Testis (tissue), 3 donors: ENCODE data around the gene ZBTB7A. TPM values are rescaled to one million over a fixed set of nuclear protein-coding genes. Genes with fewer than 3 reads are reported as not detected.

Experiments
- DNase-seq: peaks from one replicate; pipeline ENCODE4 v3.0.0-alpha.2; 2019
- H3K27ac ChIP-seq, 2 donors: fragments of 200-600 bp; sonication (generic); one replicate each; pipeline ENCODE4 v1.5.1; 2019
- H3K27me3 ChIP-seq: fragments of 200-600 bp; sonication (generic); one replicate; pipeline ENCODE4 v1.5.1; 2019
- H3K36me3 ChIP-seq: fragments of 200-600 bp; sonication (generic); one replicate; pipeline ENCODE4 v1.5.1; 2017; ENCODE audit warnings: low read depth; ENCODE audit errors: missing control alignments
- H3K4me1 ChIP-seq: fragments of 200-600 bp; sonication (generic); one replicate; pipeline ENCODE4 v1.5.1; 2019
- H3K4me3 ChIP-seq, 2 donors: fragments of 200-600 bp; sonication (generic); one replicate each; pipeline ENCODE4 v1.5.1; 2017 to 2019
- H3K9me3 ChIP-seq: fragments of 200-600 bp; sonication (generic); one replicate; pipeline ENCODE4 v1.5.1; 2017
- CTCF ChIP-seq, 3 experiments: fragments of 450-650 bp in 2 of 3; fragments of 200-600 bp in 1 of 3; sonication (generic) in 1 of 3; IDR thresholded peaks; one replicate each; pipeline ENCODE4 v1.5.1; 2016 to 2019; ENCODE audit warnings: antibody characterized with exemption in 3 of 3, mild to moderate bottlenecking in 2 of 3, moderate library complexity in 1 of 3
- POLR2A ChIP-seq: fragments of 450-650 bp; IDR thresholded peaks from one replicate; pipeline ENCODE4 v1.6.1; 2017; ENCODE audit warnings: antibody characterized with exemption, mild to moderate bottlenecking, moderate library complexity
- WGBS, 2 donors: methylation state at CpG; one replicate each; pipeline ENCODE4 v1.1.5; 2018; 5-methylcytosine and 5-hydroxymethylcytosine counted together
- intact Hi-C: fragments of 100-400 bp; cut with DNase I; formaldehyde crosslinking; loops from one replicate; pipeline ENCODE4 v1.15.1; 2023; ENCODE audit warnings: low total_unique reads
- polyA plus RNA-seq: library from polyadenylated mRNA; stranded (reverse); fragments of 350-450 nt; fragmentation: Illumina TruSeq; extraction: RNeasy Lipid Tissue Mini Kit (QIAGEN cat#74804); gene quantifications from one replicate; pipeline ENCODE4 v1.2.3, GENCODE V29; 2014; ENCODE audit warnings: low read depth, low replicate concordance; ENCODE audit not compliant: insufficient read depth
- total RNA-seq, 2 donors: library from RNA; depleted of rRNA; stranded (reverse); fragments of >200 nt; gene quantifications; one replicate each; pipeline ENCODE4 v1.2.3, GENCODE V29; 2016

Gene ZBTB7A
- total and polyA plus RNA-seq, 3 donors from 2014 or later = 7.5 to 49.4 (median 42.2) TPM

- intact Hi-C loops = no loop called here
- 22 to 25% methylated on average over 22 to 31 of the region's 31 CpGs for WGBS, 2 donors
- Histone ChIP-seq H3K27ac (peak overlapping the region; percentile 92 to 96), H3K4me3 (peak overlapping the region; percentile 92 to 96), H3K4me1 (peaks cover 17% of the 10 kb centered on the region), H3K9me3 (no peaks in the 10 kb centered on the region), H3K36me3 (no peaks in the 10 kb centered on the region), H3K27me3 (no peaks in the 10 kb centered on the region)
- DNase-seq = no peak
- TF ChIP-seq CTCF (IDR thresholded peaks at IDR 0.05) = no peak
- no peak for TF ChIP-seq POLR2A
Observed at GRCh38 chr19:4068047-4068966, 1.6 kb upstream of the ZBTB7A start.

DNA sequence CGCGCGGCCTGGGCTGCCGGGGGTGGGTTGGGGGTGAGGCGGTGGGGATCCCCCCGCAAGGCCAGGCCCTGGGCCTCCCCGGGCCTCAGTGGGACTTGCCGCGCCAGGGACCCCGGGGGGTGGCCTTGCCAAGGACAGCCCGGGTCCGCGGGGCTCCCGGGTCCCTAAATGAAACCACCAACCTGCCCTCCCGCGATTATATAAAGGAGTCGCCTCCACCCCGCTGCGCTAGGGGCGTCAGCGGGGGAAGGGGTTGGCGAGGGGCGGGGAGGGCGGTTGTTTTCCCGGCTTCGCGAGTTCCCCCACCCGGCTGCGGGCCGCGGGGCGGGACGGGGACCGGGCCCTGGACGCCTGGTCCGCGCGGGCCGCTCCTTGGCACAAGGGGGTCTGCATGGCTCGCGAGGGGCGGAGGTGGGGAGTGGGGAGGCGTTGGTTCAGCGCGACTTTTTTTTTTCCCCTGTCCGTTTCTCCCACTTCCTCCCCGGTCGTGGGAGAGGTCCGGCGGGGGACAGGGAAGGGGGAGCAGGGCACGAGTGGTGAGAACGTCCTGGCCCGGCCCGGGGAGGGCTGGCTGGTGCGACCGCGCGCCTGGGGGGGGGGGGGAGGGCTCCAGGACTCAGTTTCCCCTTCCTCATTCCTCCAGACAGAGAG lies 822 bp upstream of the ZBTB7A start:
- no peak for TF ChIP-seq POLR2A
- TF ChIP-seq CTCF (IDR thresholded peaks at IDR 0.05) = no peak
- no peak for DNase-seq
- no peaks in the 10 kb centered on the region for H3K27me3 ChIP-seq
- intact Hi-C loops = no loop called here
- H3K9me3 ChIP-seq = no peaks in the 10 kb centered on the region
- no peaks in the 10 kb centered on the region for H3K36me3 ChIP-seq
- peak overlapping the region; percentile 92 to 96 for H3K4me3 ChIP-seq
- peak overlapping the region; percentile 92 to 96 for H3K27ac ChIP-seq
- WGBS, 2 donors = 0 to 2% methylated on average over 33 to 44 of the region's 58 CpGs
- peaks cover 25% of the 10 kb centered on the region for H3K4me1 ChIP-seq

DNA sequence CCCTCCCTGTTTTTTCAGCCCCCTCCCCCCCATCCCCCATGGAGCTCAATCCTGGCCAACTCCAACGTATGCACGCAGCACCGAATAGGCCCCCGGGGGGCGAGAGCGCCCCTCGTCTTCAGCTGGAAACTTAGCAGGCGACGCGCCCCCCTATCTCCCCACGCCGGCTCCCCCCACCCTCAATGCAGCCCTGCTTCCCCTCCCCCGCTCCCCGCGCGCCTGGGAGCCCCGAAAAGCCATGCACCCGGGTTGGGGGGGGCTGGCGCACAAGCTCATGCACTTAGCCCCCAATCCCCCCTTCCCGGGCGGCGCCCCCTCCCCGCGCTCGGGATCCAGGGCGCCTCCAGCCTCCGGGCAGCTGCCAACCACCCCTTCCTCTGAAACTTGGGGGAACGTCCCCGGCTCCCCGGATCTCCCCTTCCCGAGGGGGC lies 508 bp downstream of the ZBTB7A start:
- peak; percentile 54 for DNase-seq
- Histone ChIP-seq H3K4me1 (peaks cover 39% of the 10 kb centered on the region), H3K36me3 (no peaks in the 10 kb centered on the region), H3K4me3 (peak overlapping the region; percentile 92 to 96), H3K9me3 (no peaks in the 10 kb centered on the region), H3K27me3 (no peaks in the 10 kb centered on the region), H3K27ac (peak overlapping the region; percentile 86 to 96)
- intact Hi-C loops = no loop called here
- no peak for TF ChIP-seq CTCF (IDR thresholded peaks at IDR 0.05)
- no peak for TF ChIP-seq POLR2A
- 0% methylated on average over 16 of the region's 31 CpGs; no CpG with 5 or more reads in 1 of the 2 donors for WGBS, 2 donors

DNA sequence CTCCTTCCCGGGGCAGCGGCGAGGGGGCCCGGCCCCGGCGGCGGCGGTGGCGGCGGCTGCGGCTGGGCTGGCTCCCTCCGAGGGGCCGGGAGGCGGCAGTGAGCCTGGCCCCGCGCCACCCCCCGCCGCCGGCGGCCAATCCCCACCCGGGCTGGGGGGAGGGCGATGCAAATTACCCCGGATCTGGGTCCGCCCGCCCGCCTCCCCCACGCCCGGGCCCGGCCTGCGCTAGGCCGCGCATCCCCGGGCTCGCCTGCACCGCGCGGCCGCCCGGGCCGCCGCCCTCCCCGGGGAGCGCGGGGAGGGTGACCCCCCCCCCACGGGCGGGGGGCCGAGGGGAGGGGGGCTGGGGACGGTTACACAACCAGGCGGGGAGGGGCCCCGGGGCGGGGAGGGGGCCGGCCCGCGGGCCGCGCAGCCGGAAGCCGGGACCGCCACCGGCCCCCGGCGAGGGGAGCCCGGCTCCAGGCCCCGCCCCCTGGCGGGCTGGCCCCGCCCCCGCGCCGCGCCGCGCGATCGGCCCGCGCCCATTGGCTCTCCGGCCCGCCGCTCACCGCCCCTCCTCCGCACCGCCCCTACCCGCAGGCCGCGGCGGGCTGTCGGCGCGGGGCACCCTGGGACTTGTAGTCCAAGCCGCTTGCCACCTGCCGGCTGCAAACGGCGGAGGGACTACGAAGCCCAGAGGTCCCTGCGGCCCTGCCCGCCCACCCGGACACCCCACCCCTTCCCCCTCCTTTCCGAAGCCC lies 1.1 kb downstream of the ZBTB7A start:
- TF ChIP-seq CTCF (IDR thresholded peaks at IDR 0.05) (peak in 1 of 3 experiments; percentile 57), POLR2A (no peak)
- Histone ChIP-seq H3K4me3 (peak overlapping the region; percentile 92 to 96), H3K4me1 (peaks cover 44% of the 10 kb centered on the region), H3K36me3 (no peaks in the 10 kb centered on the region), H3K27me3 (no peaks in the 10 kb centered on the region), H3K27ac (peak overlapping the region; percentile 86 to 96), H3K9me3 (no peaks in the 10 kb centered on the region)
- WGBS, 2 donors = 2% methylated on average over 22 of the region's 98 CpGs; no CpG with 5 or more reads in 1 of the 2 donors
- intact Hi-C loops = no loop called here
- DNase-seq = peak; percentile 97
